H1 (cell line): ENCODE measurements around the gene SYNDIG1. TPM values are rescaled to one million over a fixed set of nuclear protein-coding genes. Genes with fewer than 3 reads are reported as not detected.

ENCODE experiments used
- CTCF ChIA-PET: fragments of 300-600 bp; sonication (Branson Sonifier 250); formaldehyde crosslinking; loops from one replicate; lab custom pipeline; 2021; ENCODE audit not compliant: partially characterized antibody; lab: Charles Lee
- POLR2A ChIA-PET: fragments of 300-600 bp; sonication (Branson Sonifier 250); formaldehyde crosslinking; loops from one replicate; lab custom pipeline; 2021; ENCODE audit warnings: inconsistent platforms; ENCODE audit not compliant: partially characterized antibody; lab: Charles Lee
- DNase-seq, 2 experiments: peaks; one replicate each; pipeline versions ENCODE4 v3.0.0 to v3.0.0-alpha.2; 2010 to 2022; ENCODE audit warnings: low spot score in 2 of 2, low read depth in 1 of 2, mixed read lengths in 1 of 2
- FAIRE-seq: peaks from 2 replicates; lab custom pipeline; 2011; peaks lifted over from hg19 to GRCh38; lab: Jason Lieb, UNC
- H2AFZ ChIP-seq: 2 replicates; pipeline ENCODE4 v1.8.1; 2012; ENCODE audit warnings: low read length, inconsistent platforms
- H2AK5ac ChIP-seq: 2 replicates; pipeline ENCODE4 v1.6.1; 2013; ENCODE audit warnings: low read depth, low read length
- H2BK120ac ChIP-seq: replicated peaks from 2 replicates; pipeline ENCODE3; 2013; ENCODE audit warnings: low read depth, low read length, inconsistent platforms
- H2BK12ac ChIP-seq: 2 replicates; pipeline ENCODE4 v1.6.1; 2013; ENCODE audit warnings: low read depth, low read length
- H2BK15ac ChIP-seq: 2 replicates; pipeline ENCODE4 v1.6.1; 2013; ENCODE audit warnings: low read length
- H2BK20ac ChIP-seq: 2 replicates; pipeline ENCODE4 v1.6.1; 2013; ENCODE audit warnings: low read length
- H2BK5ac ChIP-seq: 2 replicates; pipeline ENCODE4 v1.6.1; 2013; ENCODE audit warnings: low read depth, low read length
- H3K14ac ChIP-seq: 2 replicates; pipeline ENCODE4 v1.6.1; 2013; ENCODE audit warnings: inconsistent platforms; ENCODE audit not compliant: insufficient read length
- H3K18ac ChIP-seq: 2 replicates; pipeline ENCODE4 v1.6.1; 2013; ENCODE audit warnings: low read length; ENCODE audit errors: extremely low read depth
- H3K23ac ChIP-seq: 2 replicates; pipeline ENCODE4 v1.6.1; 2013; ENCODE audit warnings: inconsistent platforms; ENCODE audit not compliant: insufficient read length
- H3K23me2 ChIP-seq: 2 replicates; pipeline ENCODE4 v1.6.1; 2013; ENCODE audit warnings: low read depth, low read length
- H3K27ac ChIP-seq: 2 replicates; pipeline ENCODE4 v1.6.1; 2011; ENCODE audit warnings: low read depth, low read length, inconsistent platforms
- H3K27me3 ChIP-seq, 4 experiments: replicated peaks in 1 of 4; 1 replicate in 1 of 4; 2 replicates in 3 of 4; pipeline versions ENCODE4 v1.6.1 to v1.8.1; 2011 to 2013; ENCODE audit warnings: low read length in 3 of 4, mild to moderate bottlenecking in 3 of 4, inconsistent platforms in 2 of 4, mixed read lengths in 2 of 4, moderate library complexity in 1 of 4; ENCODE audit not compliant: control insufficient read depth in 3 of 4, insufficient read depth in 3 of 4; ENCODE audit errors: extremely low read depth in 1 of 4
- H3K36me3 ChIP-seq, 4 experiments: 2 replicates each; pipeline versions ENCODE4 v1.6.1 to v1.8.1; 2011 to 2013; ENCODE audit warnings: mild to moderate bottlenecking in 4 of 4, low read length in 3 of 4, moderate library complexity in 2 of 4, control low read depth in 1 of 4, inconsistent platforms in 1 of 4; ENCODE audit not compliant: insufficient read depth in 4 of 4, control insufficient read depth in 2 of 4
- H3K4ac ChIP-seq: replicated peaks from 2 replicates; pipeline ENCODE3; 2013; ENCODE audit warnings: low read length, low read depth, mixed read lengths, inconsistent platforms; ENCODE audit not compliant: insufficient read length
- H3K4me1 ChIP-seq, 4 experiments: replicated peaks in 1 of 4; 1 replicate in 1 of 4; 2 replicates in 3 of 4; pipeline versions ENCODE4 v1.6.1 to v1.8.1; 2011 to 2013; ENCODE audit warnings: low read length in 3 of 4, inconsistent platforms in 2 of 4, mixed read lengths in 1 of 4; ENCODE audit not compliant: insufficient read depth in 4 of 4, control insufficient read depth in 3 of 4
- H3K4me2 ChIP-seq, 2 experiments: 2 replicates each; pipeline versions ENCODE4 v1.6.1 to v1.8.1; 2011 to 2013; ENCODE audit warnings: low read depth in 2 of 2, low read length in 2 of 2, control low read depth in 1 of 2, inconsistent platforms in 1 of 2, mild to moderate bottlenecking in 1 of 2; ENCODE audit not compliant: insufficient read depth in 1 of 2
- H3K4me3 ChIP-seq, 4 experiments: fragments of 200-600, 300-600 bp in 1 of 4; sonication (generic), shearing (Covaris generic), sonication (Bioruptor Twin) in 1 of 4; 2 replicates each; pipeline versions ENCODE4 v1.5.1 to v1.8.1; 2011 to 2016; ENCODE audit warnings: low read length in 4 of 4, low read depth in 3 of 4, control low read depth in 2 of 4, inconsistent platforms in 2 of 4, mild to moderate bottlenecking in 2 of 4, mixed read lengths in 1 of 4, moderate library complexity in 1 of 4; ENCODE audit not compliant: insufficient read depth in 2 of 4; ENCODE audit errors: extremely low read depth in 1 of 4
- H3K56ac ChIP-seq: replicated peaks from 2 replicates; pipeline ENCODE3; 2013; ENCODE audit warnings: low read depth, mild to moderate bottlenecking, mixed read lengths, low read length, inconsistent platforms; ENCODE audit not compliant: insufficient read length
- H3K79me1 ChIP-seq: 2 replicates; pipeline ENCODE4 v1.6.1; 2013; ENCODE audit warnings: low read depth, low read length, control low read depth
- H3K79me2 ChIP-seq, 2 experiments: 2 replicates each; pipeline versions ENCODE4 v1.6.1 to v1.8.1; 2012 to 2013; ENCODE audit warnings: low read length in 2 of 2, mild to moderate bottlenecking in 2 of 2, inconsistent platforms in 1 of 2; ENCODE audit not compliant: insufficient read depth in 2 of 2, control insufficient read depth in 1 of 2
- H3K9ac ChIP-seq, 4 experiments: replicated peaks in 1 of 4; 1 replicate in 1 of 4; 2 replicates in 3 of 4; pipeline versions ENCODE4 v1.6.1 to v1.8.1; 2011 to 2013; ENCODE audit warnings: low read depth in 3 of 4, low read length in 3 of 4, control low read depth in 2 of 4, mild to moderate bottlenecking in 2 of 4, moderate library complexity in 2 of 4, inconsistent platforms in 1 of 4; ENCODE audit errors: extremely low read depth in 1 of 4
- H3K9me3 ChIP-seq, 2 experiments: 2 replicates each; pipeline versions ENCODE4 v1.6.1 to v1.8.1; 2012 to 2013; ENCODE audit warnings: mild to moderate bottlenecking in 2 of 2, moderate library complexity in 2 of 2, control low read depth in 1 of 2, inconsistent platforms in 1 of 2, low read depth in 1 of 2, low read length in 1 of 2, mixed read lengths in 1 of 2; ENCODE audit not compliant: insufficient read depth in 2 of 2
- H4K20me1 ChIP-seq, 2 experiments: replicated peaks in 1 of 2; 2 replicates each; pipeline versions ENCODE3 to v1.8.1; 2011 to 2013; ENCODE audit warnings: inconsistent platforms in 2 of 2, low read length in 2 of 2, mild to moderate bottlenecking in 1 of 2; ENCODE audit not compliant: insufficient read depth in 2 of 2, control insufficient read depth in 1 of 2
- H4K5ac ChIP-seq: 2 replicates; pipeline ENCODE4 v1.6.1; 2013; ENCODE audit warnings: low read length, low read depth, mixed read lengths, inconsistent platforms; ENCODE audit not compliant: insufficient read length
- H4K8ac ChIP-seq: 2 replicates; pipeline ENCODE4 v1.8.0; 2013; ENCODE audit warnings: mild to moderate bottlenecking, moderate library complexity, low read length, inconsistent platforms; ENCODE audit not compliant: insufficient read depth; ENCODE audit errors: extremely low read depth
- H4K91ac ChIP-seq: replicated peaks from 2 replicates; pipeline ENCODE3; 2013; ENCODE audit warnings: low read length, mixed read lengths, inconsistent platforms; ENCODE audit not compliant: insufficient read length
- ATF3 ChIP-seq: IDR thresholded peaks from 2 replicates; pipeline ENCODE4 v1.6.1; 2011; ENCODE audit warnings: low read depth, mild to moderate bottlenecking, low read length; ENCODE audit not compliant: insufficient read depth
- CBX5 ChIP-seq: fragments of 300-800, 300-1000 bp; sonication (generic); IDR thresholded peaks from 2 replicates; pipeline ENCODE4 v1.7.1; 2016; ENCODE audit warnings: antibody characterized with exemption, low read length, low read depth
- CEBPB ChIP-seq: IDR thresholded peaks from 2 replicates; pipeline ENCODE4 v1.6.1; 2012; ENCODE audit warnings: low read depth, low read length
- CTBP2 ChIP-seq: IDR thresholded peaks from 2 replicates; pipeline ENCODE4 v1.7.0; 2011; ENCODE audit warnings: borderline replicate concordance, mild to moderate bottlenecking, moderate library complexity, mixed read lengths, low read length; ENCODE audit not compliant: insufficient read depth, insufficient read length
- EGR1 ChIP-seq: IDR thresholded peaks from 2 replicates; pipeline ENCODE4 v1.6.1; 2011; ENCODE audit warnings: low read depth, low read length, borderline replicate concordance
- MAFK ChIP-seq: IDR thresholded peaks from 2 replicates; pipeline ENCODE4 v1.6.1; 2012; ENCODE audit warnings: low read depth, mild to moderate bottlenecking, improper control_type of control experiment, low read length
- PHF8 ChIP-seq: fragments of 200-600 bp; sonication (generic); conservative IDR thresholded peaks from 2 replicates; pipeline ENCODE4 v1.7.1; 2012; ENCODE audit warnings: low read depth, mild to moderate bottlenecking, inconsistent platforms, low read length, moderate library complexity
- SIRT6 ChIP-seq: IDR thresholded peaks from one replicate; pipeline ENCODE4 v1.7.1; 2012; ENCODE audit warnings: low read length, inconsistent platforms
- SP4 ChIP-seq: IDR thresholded peaks from 2 replicates; pipeline ENCODE4 v1.6.1; 2012; ENCODE audit warnings: low read length, inconsistent platforms
- SUZ12 ChIP-seq: fragments of 200-600 bp; sonication (generic); IDR thresholded peaks from 2 replicates; pipeline ENCODE4 v1.6.1; 2012; ENCODE audit warnings: mild to moderate bottlenecking, inconsistent platforms, low read length, moderate library complexity, mixed read lengths
- TBP ChIP-seq: IDR thresholded peaks from 2 replicates; pipeline ENCODE4 v1.6.1; 2011; ENCODE audit warnings: low read depth, low read length, improper control_type of control experiment
- ZNF274 ChIP-seq: IDR thresholded peaks from 2 replicates; pipeline ENCODE4 v1.7.0; 2012; ENCODE audit warnings: low read length, borderline replicate concordance; ENCODE audit errors: extremely low read depth
- WGBS, 2 experiments: shearing (Covaris generic) in 1 of 2; methylation state at CpG; one replicate each; pipeline versions ENCODE4 v1.1.6 to v1.1.7; 2013 to 2015; ENCODE audit warnings: low lambda C conversion rate in 2 of 2, mixed read lengths in 2 of 2, inconsistent platforms in 1 of 2, low coverage in 1 of 2, missing lambda C conversion rate in 1 of 2; ENCODE audit not compliant: insufficient replicate concordance in 2 of 2, insufficient coverage in 1 of 2, insufficient read length in 1 of 2; ENCODE audit errors: extremely low coverage in 1 of 2, missing lambda C conversion rate in 1 of 2; 5-methylcytosine and 5-hydroxymethylcytosine counted together
- polyA plus RNA-seq, 7 experiments: library from polyadenylated mRNA; depleted of rRNA in 3 of 7; stranded (reverse) in 5 of 7; unstranded in 2 of 7; fragments of >200 nt in 5 of 7; fragments of 200-250 nt in 2 of 7; gene quantifications; 1 replicate in 5 of 7; 2 replicates in 1 of 7; 4 replicates in 1 of 7; pipeline versions ENCODE4 v1.2.1 to v1.2.3, GENCODE V29; 2011 to 2013; ENCODE audit warnings: missing spikeins in 2 of 7, mixed read lengths in 2 of 7
- total RNA-seq: library from RNA; stranded (reverse); fragmentation: NEBNext Ultra II Directional; extraction: Animal tissue kit (Norgen Biotek cat#: 25700); gene quantifications from 2 replicates; pipeline ENCODE4 v1.2.1, GENCODE V29; 2021

SYNDIG1 gene
- total and polyA plus RNA-seq, 2 of the 8 experiments (the other 6 are each of a cell fraction or from before 2014, with no cell fraction given): 6.5 to 7.8 TPM

GRCh38 chr20:24523661-24524060 is 54.2 kb downstream of the SYNDIG1 start:
- Histone ChIP-seq H3K23ac (no peak overlapping the region), H3K56ac (no peak overlapping the region), H4K8ac (no peak overlapping the region), H3K4ac (no peak overlapping the region), H2BK5ac (no peak overlapping the region), H4K5ac (no peak overlapping the region), H3K27ac (no peak overlapping the region), H3K9me3 (no peaks in the 10 kb centered on the region), H3K23me2 (no peaks in the 10 kb centered on the region; the same call in 1 of the 2 replicates), H2BK15ac (no peak overlapping the region), H4K20me1 (peaks cover 0 to 3% of the 10 kb centered on the region in 2 experiments), H3K18ac (no peak overlapping the region), H2BK120ac (no peak overlapping the region), H3K79me2 (peaks cover 0 to 4% of the 10 kb centered on the region in 2 experiments; a peak in 1 of 4 replicates), H3K4me1 (no peaks in the 10 kb centered on the region; a peak in 2 of 7 replicates), H3K14ac (no peak overlapping the region), H2BK12ac (no peak overlapping the region), H3K4me2 (no peak overlapping the region), H2AK5ac (no peak overlapping the region), H3K36me3 (no peaks in the 10 kb centered on the region), H3K27me3 (no peaks in the 10 kb centered on the region), H2BK20ac (no peak overlapping the region), H3K79me1 (no peaks in the 10 kb centered on the region), H4K91ac (no peak overlapping the region), H3K9ac (no peak overlapping the region), H3K4me3 (no peak overlapping the region), H2AFZ (no peak overlapping the region)
- ChIA-PET POLR2A (interaction anchor here (1.0 kb wide), 1 partner anchor 18 kb away, joined by 4 read pairs; no protein-coding TSS in a partner anchor), CTCF (interaction anchor here (0.7 to 1.2 kb wide), 3 partner anchors 17 to 394 kb away, joined by 3 to 4 read pairs (median 3); no protein-coding TSS in a partner anchor)
- TF ChIP-seq CEBPB (no peak), SP4 (no peak), MAFK (no peak), SIRT6 (no peak), CBX5 (no peak), SUZ12 (no peak), PHF8 (no peak), ZNF274 (no peak), ATF3 (no peak), EGR1 (no peak), CTBP2 (no peak), TBP (no peak)
- DNase-seq (no peak), FAIRE-seq (no peak)
- 92% methylated on average over 5 of the region's 5 CpGs; no CpG with 5 or more reads in 1 of the 2 experiments for WGBS, 2 experiments
